ENCODE data around the gene UNC45A. TPM values are rescaled to one million over a fixed set of nuclear protein-coding genes. Genes with fewer than 3 reads are reported as not detected.

Gene UNC45A
- total and polyA plus RNA-seq, 2 of the 13 experiments (the other 11 are each of a cell fraction or from before 2014, with no cell fraction given), result 33.8 to 39.7 TPM

DNA sequence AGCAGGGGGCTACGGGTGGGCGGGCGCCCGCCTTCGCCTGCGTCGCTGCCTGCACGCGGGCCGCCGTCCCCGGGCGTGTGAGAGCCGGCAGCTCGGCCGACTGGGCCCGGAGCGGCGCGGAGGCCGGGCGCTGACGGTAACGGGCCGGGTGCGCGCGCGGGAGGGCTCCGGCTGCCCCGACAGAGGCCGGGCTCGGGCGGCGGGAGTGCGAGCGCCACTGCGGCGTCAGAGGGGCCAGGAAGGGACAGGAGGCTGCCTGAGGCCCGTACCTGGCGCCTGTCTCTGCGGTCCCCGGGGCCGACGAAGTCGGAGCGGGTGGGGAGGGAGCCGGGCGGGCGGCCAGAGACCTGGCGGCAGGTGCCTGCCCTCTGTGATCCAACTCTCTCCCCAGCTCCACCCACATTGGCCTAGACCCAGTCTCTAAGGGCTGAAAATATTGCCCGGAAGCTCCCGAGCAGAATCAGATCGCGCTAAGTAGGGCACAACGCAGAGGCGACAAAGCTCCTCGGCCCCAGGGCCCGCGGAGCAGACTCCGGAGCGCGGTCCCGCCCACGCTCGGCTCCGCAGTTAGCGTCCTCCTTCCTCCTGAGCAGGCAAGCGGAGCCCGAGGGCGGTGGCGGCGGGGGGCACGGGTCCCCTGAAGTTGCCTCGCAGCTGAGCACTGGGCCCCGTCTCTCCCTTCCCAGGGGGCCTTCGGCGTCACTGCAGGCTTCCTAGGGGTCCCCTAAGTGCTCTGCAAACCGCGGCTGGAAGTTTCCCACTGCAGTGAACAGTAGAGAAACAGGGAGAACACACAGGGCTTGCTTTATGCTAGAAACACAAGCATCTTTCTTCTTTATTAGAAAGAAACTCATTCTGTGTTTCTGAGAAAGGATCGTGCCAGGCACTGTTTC lies 32.0 kb upstream of the UNC45A start, which contains the start of gene MAN2A2 (continued):
- TF ChIP-seq POLR2AphosphoS2 (IDR thresholded peaks at IDR 0.05; ENCODE audit: low read depth, low read length) (no peak), HMG20B (CRISPR knock-in tag; conservative IDR thresholded peaks at IDR 0.05) (0 out of 2 replicates have a peak, but pooled peaks have one; percentile 28), SOX6 (IDR thresholded peaks at IDR 0.05) (no peak), SOX6 (CRISPR knock-in tag; IDR thresholded peaks at IDR 0.05) (peak; percentile 43), NCOA1 (CRISPR knock-in tag; IDR thresholded peaks at IDR 0.05) (no peak), GTF2F1 (IDR thresholded peaks at IDR 0.05; ENCODE audit: low read length) (no peak), ZMAT3 (CRISPR knock-in tag; conservative IDR thresholded peaks at IDR 0.05) (0 out of 2 replicates have a peak, but pooled peaks have one; percentile 40), ZNF746 (CRISPR knock-in tag; IDR thresholded peaks at IDR 0.05) (no peak), ZNF83 (CRISPR knock-in tag; IDR thresholded peaks at IDR 0.05; ENCODE audit: borderline replicate concordance) (0 out of 2 replicates have a peak, but pooled peaks have one; percentile 72), KDM4B (CRISPR knock-in tag; IDR thresholded peaks at IDR 0.05) (0 out of 2 replicates have a peak, but pooled peaks have one; percentile 37), KDM5B (CRISPR knock-in tag; IDR thresholded peaks at IDR 0.05; ENCODE audit: borderline replicate concordance) (no peak), ZNF446 (CRISPR knock-in tag; IDR thresholded peaks at IDR 0.05) (no peak; the same call in 1 of the 2 replicates), FOXA3 (CRISPR knock-in tag; IDR thresholded peaks at IDR 0.05) (no peak), ZBTB7B (CRISPR knock-in tag; IDR thresholded peaks at IDR 0.05) (no peak; the same call in 1 of the 2 replicates), CENPT (CRISPR knock-in tag; IDR thresholded peaks at IDR 0.05; ENCODE audit: low read depth) (no peak), ZNF570 (CRISPR knock-in tag; IDR thresholded peaks at IDR 0.05; ENCODE audit: borderline replicate concordance) (no peak), ZSCAN30 (CRISPR knock-in tag; IDR thresholded peaks at IDR 0.05) (no peak), ZSCAN20 (CRISPR knock-in tag; IDR thresholded peaks at IDR 0.05; ENCODE audit: borderline replicate concordance) (0 out of 2 replicates have a peak, but pooled peaks have one; percentile 31), POLR2AphosphoS5 (IDR thresholded peaks at IDR 0.05; ENCODE audit: low read depth, low read length) (no peak)
- TF ChIP-seq, protein P1, sequence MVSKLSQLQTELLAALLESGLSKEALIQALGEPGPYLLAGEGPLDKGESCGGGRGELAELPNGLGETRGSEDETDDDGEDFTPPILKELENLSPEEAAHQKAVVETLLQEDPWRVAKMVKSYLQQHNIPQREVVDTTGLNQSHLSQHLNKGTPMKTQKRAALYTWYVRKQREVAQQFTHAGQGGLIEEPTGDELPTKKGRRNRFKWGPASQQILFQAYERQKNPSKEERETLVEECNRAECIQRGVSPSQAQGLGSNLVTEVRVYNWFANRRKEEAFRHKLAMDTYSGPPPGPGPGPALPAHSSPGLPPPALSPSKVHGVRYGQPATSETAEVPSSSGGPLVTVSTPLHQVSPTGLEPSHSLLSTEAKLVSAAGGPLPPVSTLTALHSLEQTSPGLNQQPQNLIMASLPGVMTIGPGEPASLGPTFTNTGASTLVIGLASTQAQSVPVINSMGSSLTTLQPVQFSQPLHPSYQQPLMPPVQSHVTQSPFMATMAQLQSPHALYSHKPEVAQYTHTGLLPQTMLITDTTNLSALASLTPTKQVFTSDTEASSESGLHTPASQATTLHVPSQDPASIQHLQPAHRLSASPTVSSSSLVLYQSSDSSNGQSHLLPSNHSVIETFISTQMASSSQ (IDR thresholded peaks at IDR 0.05; ENCODE audit: low read depth), result no peak
- TF ChIP-seq, protein P1 (CRISPR knock-in tag; IDR thresholded peaks at IDR 0.05; ENCODE audit: borderline replicate concordance), result no peak
- TF ChIP-seq, protein P2, sequence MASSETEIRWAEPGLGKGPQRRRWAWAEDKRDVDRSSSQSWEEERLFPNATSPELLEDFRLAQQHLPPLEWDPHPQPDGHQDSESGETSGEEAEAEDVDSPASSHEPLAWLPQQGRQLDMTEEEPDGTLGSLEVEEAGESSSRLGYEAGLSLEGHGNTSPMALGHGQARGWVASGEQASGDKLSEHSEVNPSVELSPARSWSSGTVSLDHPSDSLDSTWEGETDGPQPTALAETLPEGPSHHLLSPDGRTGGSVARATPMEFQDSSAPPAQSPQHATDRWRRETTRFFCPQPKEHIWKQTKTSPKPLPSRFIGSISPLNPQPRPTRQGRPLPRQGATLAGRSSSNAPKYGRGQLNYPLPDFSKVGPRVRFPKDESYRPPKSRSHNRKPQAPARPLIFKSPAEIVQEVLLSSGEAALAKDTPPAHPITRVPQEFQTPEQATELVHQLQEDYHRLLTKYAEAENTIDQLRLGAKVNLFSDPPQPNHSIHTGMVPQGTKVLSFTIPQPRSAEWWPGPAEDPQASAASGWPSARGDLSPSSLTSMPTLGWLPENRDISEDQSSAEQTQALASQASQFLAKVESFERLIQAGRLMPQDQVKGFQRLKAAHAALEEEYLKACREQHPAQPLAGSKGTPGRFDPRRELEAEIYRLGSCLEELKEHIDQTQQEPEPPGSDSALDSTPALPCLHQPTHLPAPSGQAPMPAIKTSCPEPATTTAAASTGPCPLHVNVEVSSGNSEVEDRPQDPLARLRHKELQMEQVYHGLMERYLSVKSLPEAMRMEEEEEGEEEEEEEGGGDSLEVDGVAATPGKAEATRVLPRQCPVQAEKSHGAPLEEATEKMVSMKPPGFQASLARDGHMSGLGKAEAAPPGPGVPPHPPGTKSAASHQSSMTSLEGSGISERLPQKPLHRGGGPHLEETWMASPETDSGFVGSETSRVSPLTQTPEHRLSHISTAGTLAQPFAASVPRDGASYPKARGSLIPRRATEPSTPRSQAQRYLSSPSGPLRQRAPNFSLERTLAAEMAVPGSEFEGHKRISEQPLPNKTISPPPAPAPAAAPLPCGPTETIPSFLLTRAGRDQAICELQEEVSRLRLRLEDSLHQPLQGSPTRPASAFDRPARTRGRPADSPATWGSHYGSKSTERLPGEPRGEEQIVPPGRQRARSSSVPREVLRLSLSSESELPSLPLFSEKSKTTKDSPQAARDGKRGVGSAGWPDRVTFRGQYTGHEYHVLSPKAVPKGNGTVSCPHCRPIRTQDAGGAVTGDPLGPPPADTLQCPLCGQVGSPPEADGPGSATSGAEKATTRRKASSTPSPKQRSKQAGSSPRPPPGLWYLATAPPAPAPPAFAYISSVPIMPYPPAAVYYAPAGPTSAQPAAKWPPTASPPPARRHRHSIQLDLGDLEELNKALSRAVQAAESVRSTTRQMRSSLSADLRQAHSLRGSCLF (CRISPR knock-in tag; IDR thresholded peaks at IDR 0.05; ENCODE audit: borderline replicate concordance), result no peak

All from HepG2 (cell line).